Neural progenitor cell (in vitro differentiated cells): ENCODE results near the gene TRA2A. TPM values are rescaled to one million over a fixed set of nuclear protein-coding genes. Genes with fewer than 3 reads are reported as not detected.

Experiments
- DNase-seq: peaks from one replicate; pipeline ENCODE4 v3.0.0-alpha.2; 2016; ENCODE audit warnings: low spot score
- H2AFZ ChIP-seq: fragments of 200-600 bp; sonication (generic); replicated peaks from 2 replicates; pipeline ENCODE4 v1.6.1; 2016; ENCODE audit warnings: antibody characterized with exemption
- H3F3A ChIP-seq: fragments of 200-600 bp; sonication (generic); 2 replicates; pipeline ENCODE4 v1.6.1; 2016; ENCODE audit warnings: antibody characterized with exemption, low read depth
- H3K27ac ChIP-seq: fragments of 200-600 bp; sonication (generic); 2 replicates; pipeline ENCODE4 v1.5.1; 2016; ENCODE audit warnings: mild to moderate bottlenecking
- H3K27me3 ChIP-seq: fragments of 200-600 bp; sonication (generic); 2 replicates; pipeline ENCODE4 v1.6.1; 2016; ENCODE audit warnings: mild to moderate bottlenecking, moderate library complexity
- H3K36me3 ChIP-seq: fragments of 200-600 bp; sonication (generic); 2 replicates; pipeline ENCODE4 v1.5.1; 2016
- H3K4me1 ChIP-seq: fragments of 200-600 bp; sonication (generic); 2 replicates; pipeline ENCODE4 v1.6.1; 2016; ENCODE audit warnings: mixed run types
- H3K4me2 ChIP-seq: fragments of 200-600 bp; sonication (generic); 2 replicates; pipeline ENCODE4 v1.6.1; 2016
- H3K4me3 ChIP-seq: fragments of 200-600 bp; sonication (generic); 2 replicates; pipeline ENCODE4 v1.5.1; 2016
- H3K79me2 ChIP-seq: fragments of 200-600 bp; sonication (generic); 2 replicates; pipeline ENCODE4 v1.6.1; 2016; ENCODE audit warnings: low read depth
- H3K9ac ChIP-seq: fragments of 200-600 bp; sonication (generic); 2 replicates; pipeline ENCODE4 v1.6.1; 2016
- H3K9me3 ChIP-seq: fragments of 200-600 bp; sonication (generic); 2 replicates; pipeline ENCODE4 v1.5.1; 2016; ENCODE audit warnings: low read depth
- H4K20me1 ChIP-seq: fragments of 200-600 bp; sonication (generic); 2 replicates; pipeline ENCODE4 v1.6.1; 2016; ENCODE audit warnings: low read depth
- H3K27ac Mint-ChIP-seq: 3 replicates; pipeline ENCODE4 v1.8.0; 2021; ENCODE audit warnings: mixed read lengths
- H3K27me3 Mint-ChIP-seq: 2 replicates; pipeline ENCODE4 v1.8.0; 2022; ENCODE audit warnings: low read depth, mild to moderate bottlenecking, inconsistent platforms, moderate library complexity, mixed read lengths; ENCODE audit not compliant: insufficient read depth
- H3K36me3 Mint-ChIP-seq: 3 replicates; pipeline ENCODE4 v1.8.0; 2021; ENCODE audit warnings: mixed read lengths
- H3K4me1 Mint-ChIP-seq: 3 replicates; pipeline ENCODE4 v1.8.0; 2021; ENCODE audit warnings: mixed read lengths
- H3K4me3 Mint-ChIP-seq: 3 replicates; pipeline ENCODE4 v1.8.0; 2021; ENCODE audit warnings: mild to moderate bottlenecking, moderate library complexity, mixed read lengths
- H3K9me3 Mint-ChIP-seq: 3 replicates; pipeline ENCODE4 v1.8.0; 2020; ENCODE audit warnings: mixed read lengths
- EZH2 ChIP-seq: fragments of 200-600 bp; sonication (generic); IDR thresholded peaks from 2 replicates; pipeline ENCODE4 v1.6.1; 2017; ENCODE audit warnings: antibody characterized with exemption, mild to moderate bottlenecking, moderate library complexity
- EZH2phosphoT487 ChIP-seq: fragments of 200-600 bp; sonication (generic); IDR thresholded peaks from 2 replicates; pipeline ENCODE4 v1.6.1; 2017; ENCODE audit warnings: antibody characterized with exemption
- total RNA-seq: library from RNA; depleted of rRNA; stranded (reverse); fragments of >200 nt; gene quantifications from 2 replicates; pipeline ENCODE4 v1.2.3, GENCODE V29; 2015; ENCODE audit warnings: low replicate concordance
- TF ChIP-seq, protein P1 (sequence below): fragments of 200-600 bp; sonication (generic); IDR thresholded peaks from 2 replicates; pipeline ENCODE4 v1.5.1; 2017; ENCODE audit warnings: antibody characterized with exemption, mild to moderate bottlenecking

Gene TRA2A
- total RNA-seq, 1 donor from 2014 or later = 126 TPM

DNA sequence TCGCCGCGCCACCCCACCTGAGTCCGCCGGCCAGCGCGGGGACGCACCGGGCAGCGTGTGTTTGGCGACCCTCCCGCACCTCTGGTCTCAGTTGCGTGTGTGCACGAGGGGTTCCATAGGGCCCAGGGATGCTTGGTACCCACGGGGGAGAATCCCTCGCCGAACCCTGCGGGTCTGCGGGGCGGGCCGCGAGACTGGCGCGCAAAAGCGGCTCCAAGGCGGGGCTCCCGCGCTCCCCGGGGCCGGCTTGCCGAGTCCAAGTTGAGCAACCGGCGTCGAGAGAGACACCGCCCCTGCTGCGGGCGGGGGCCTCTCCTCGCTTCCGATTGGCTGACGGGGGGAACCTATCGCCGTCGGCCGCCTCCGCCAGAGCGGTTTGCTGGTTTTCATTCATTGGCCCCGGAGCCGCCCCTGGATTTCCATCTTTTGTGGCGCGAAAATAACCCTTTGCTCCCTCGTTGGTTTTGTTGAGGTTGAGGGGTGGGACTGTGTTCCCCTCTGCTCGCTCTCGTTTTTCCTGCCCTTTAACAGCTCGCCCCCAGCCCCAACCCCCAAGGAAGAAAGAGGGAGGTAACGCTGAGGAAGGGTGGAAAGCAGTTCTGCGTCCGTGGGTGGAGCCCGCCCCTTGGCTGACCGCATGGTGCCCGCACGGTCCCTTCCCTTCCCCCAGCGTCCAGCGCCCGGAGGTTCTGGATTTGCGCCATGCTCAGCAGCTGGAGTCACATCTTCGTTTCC lies 57.5 kb downstream of the TRA2A start:
- Histone ChIP-seq H3F3A (peaks cover 70% of the 10 kb centered on the region), H3K79me2 (peaks cover 84% of the 10 kb centered on the region)

DNA sequence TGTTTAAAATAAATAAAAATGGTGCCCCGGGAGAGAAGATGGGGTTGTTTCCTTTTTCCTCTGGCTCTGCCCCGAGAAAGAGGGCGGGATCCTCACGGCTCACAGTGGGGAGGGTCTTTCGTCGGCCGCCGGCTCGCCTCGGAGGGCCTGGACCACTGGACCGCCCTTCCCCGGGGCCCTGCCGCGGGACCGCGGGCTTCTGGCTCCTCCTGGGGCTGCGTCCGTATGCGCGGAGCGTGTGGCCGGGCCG lies 58.0 kb downstream of the TRA2A start:
- peak; percentile 76 for DNase-seq
- Histone ChIP-seq H3F3A (peaks cover 70% of the 10 kb centered on the region), H4K20me1 (peaks cover 6% of the 10 kb centered on the region), H3K36me3 (no peaks in the 10 kb centered on the region), H3K9me3 (no peaks in the 10 kb centered on the region), H3K79me2 (peaks cover 84% of the 10 kb centered on the region), H3K4me1 (peaks cover 33% of the 10 kb centered on the region), H3K4me3 (peak overlapping the region; percentile 94), H2AFZ (peak overlapping the region; percentile 36), H3K4me2 (peak overlapping the region; percentile 96), H3K9ac (peak overlapping the region; percentile 87), H3K27me3 (no peaks in the 10 kb centered on the region), H3K27ac (peak overlapping the region; percentile 95)
- peak overlapping the region; percentile 93 for H3K4me3 Mint-ChIP-seq
- TF ChIP-seq EZH2 = no peak
- TF ChIP-seq, protein P1, sequence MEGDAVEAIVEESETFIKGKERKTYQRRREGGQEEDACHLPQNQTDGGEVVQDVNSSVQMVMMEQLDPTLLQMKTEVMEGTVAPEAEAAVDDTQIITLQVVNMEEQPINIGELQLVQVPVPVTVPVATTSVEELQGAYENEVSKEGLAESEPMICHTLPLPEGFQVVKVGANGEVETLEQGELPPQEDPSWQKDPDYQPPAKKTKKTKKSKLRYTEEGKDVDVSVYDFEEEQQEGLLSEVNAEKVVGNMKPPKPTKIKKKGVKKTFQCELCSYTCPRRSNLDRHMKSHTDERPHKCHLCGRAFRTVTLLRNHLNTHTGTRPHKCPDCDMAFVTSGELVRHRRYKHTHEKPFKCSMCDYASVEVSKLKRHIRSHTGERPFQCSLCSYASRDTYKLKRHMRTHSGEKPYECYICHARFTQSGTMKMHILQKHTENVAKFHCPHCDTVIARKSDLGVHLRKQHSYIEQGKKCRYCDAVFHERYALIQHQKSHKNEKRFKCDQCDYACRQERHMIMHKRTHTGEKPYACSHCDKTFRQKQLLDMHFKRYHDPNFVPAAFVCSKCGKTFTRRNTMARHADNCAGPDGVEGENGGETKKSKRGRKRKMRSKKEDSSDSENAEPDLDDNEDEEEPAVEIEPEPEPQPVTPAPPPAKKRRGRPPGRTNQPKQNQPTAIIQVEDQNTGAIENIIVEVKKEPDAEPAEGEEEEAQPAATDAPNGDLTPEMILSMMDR = no peak
- no peak for TF ChIP-seq EZH2phosphoT487
- peaks cover 3% of the 10 kb centered on the region for H3K27me3 Mint-ChIP-seq
- H3K9me3 Mint-ChIP-seq = peaks cover 3% of the 10 kb centered on the region
- H3K27ac Mint-ChIP-seq = peak overlapping the region; percentile 84
- peaks cover 3% of the 10 kb centered on the region for H3K36me3 Mint-ChIP-seq
- H3K4me1 Mint-ChIP-seq = peaks cover 22% of the 10 kb centered on the region

More for the DNA sequence above, 57.5 kb downstream of the TRA2A start:
- peak overlapping the region; percentile 88 for H3K27ac Mint-ChIP-seq
- H3K4me3 ChIP-seq = peak overlapping the region; percentile 94
- peak overlapping the region; percentile 87 for H3K9ac ChIP-seq
- H3K4me1 Mint-ChIP-seq = peaks cover 22% of the 10 kb centered on the region
- no peaks in the 10 kb centered on the region for H3K27me3 ChIP-seq
- peak overlapping the region; percentile 36 for H2AFZ ChIP-seq
- peaks cover 3% of the 10 kb centered on the region for H3K36me3 Mint-ChIP-seq
- H4K20me1 ChIP-seq = peaks cover under 1% of the 10 kb centered on the region
- H3K36me3 ChIP-seq = no peaks in the 10 kb centered on the region
- H3K4me1 ChIP-seq = peaks cover 34% of the 10 kb centered on the region
- no peaks in the 10 kb centered on the region for H3K9me3 ChIP-seq
- H3K27me3 Mint-ChIP-seq = peaks cover 3% of the 10 kb centered on the region
- peak overlapping the region; percentile 93 for H3K4me3 Mint-ChIP-seq
- peak overlapping the region; percentile 96 for H3K4me2 ChIP-seq
- TF ChIP-seq EZH2phosphoT487 (no peak), EZH2 (no peak)
- peak; percentile 99 for DNase-seq
- H3K27ac ChIP-seq = peak overlapping the region; percentile 98
- H3K9me3 Mint-ChIP-seq = peaks cover 3% of the 10 kb centered on the region

DNA sequence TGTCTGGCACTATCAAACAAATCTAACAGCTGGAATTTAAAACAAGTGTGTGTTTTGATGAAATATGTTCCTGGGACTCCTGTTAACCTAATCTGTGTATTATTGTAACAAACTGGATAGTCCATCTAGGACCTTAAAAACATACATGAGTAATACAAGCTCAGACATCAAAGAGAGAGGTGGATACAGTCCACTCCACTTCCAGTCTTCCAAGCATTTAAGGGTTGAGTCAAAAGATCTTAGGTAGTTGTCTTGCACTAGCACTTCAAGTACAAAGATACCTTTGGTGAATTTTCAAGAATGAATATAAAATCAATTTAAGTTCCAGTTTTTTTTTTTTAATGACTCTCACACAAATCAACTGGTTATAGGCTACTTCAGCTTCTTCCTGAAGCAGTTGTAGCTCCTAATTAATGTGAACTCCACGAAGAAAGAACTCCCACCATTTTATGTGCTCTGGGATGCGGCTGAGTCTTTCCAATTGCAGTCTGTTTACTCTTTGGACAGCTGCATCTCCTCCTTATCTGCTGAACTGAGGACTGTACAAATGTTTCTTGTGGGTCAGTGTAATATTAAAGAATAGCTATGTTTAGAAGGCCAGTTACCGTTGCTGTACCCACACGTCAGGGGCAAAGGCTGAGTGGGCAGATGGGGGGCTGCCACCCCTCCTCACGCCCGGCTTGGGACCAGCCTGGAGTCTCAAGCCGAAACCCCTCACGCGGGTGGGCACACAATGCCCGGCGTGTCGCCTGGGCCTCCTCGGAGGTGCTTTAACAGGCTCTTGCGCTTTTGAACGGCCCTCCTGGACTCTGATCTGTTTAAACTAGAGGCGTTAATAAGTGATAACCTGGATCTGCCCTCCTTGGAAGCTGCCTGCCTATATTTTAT lies 58.6 kb downstream of the TRA2A start:
- H3K27me3 Mint-ChIP-seq = peaks cover 3% of the 10 kb centered on the region
- peaks cover 11% of the 10 kb centered on the region for H4K20me1 ChIP-seq
- H3K36me3 ChIP-seq = no peaks in the 10 kb centered on the region
- H3K27ac Mint-ChIP-seq = peak overlapping the region; percentile 84
- peak overlapping the region; percentile 36 for H2AFZ ChIP-seq
- H3K4me3 Mint-ChIP-seq = peak overlapping the region; percentile 93
- H3K79me2 ChIP-seq = peaks cover 84% of the 10 kb centered on the region
- peaks cover 19% of the 10 kb centered on the region for H3K4me1 Mint-ChIP-seq
- H3K4me3 ChIP-seq = peak overlapping the region; percentile 94
- H3K9me3 Mint-ChIP-seq = peaks cover 3% of the 10 kb centered on the region
- H3K36me3 Mint-ChIP-seq = peaks cover 3% of the 10 kb centered on the region
- H3F3A ChIP-seq = peaks cover 68% of the 10 kb centered on the region
- peaks cover 29% of the 10 kb centered on the region for H3K4me1 ChIP-seq
- TF ChIP-seq EZH2phosphoT487 (no peak), EZH2 (no peak)
- TF ChIP-seq, protein P1 = no peak
- H3K27ac ChIP-seq = peak overlapping the region; percentile 95
- H3K9me3 ChIP-seq = no peaks in the 10 kb centered on the region
- peak overlapping the region; percentile 96 for H3K4me2 ChIP-seq
- peak overlapping the region; percentile 87 for H3K9ac ChIP-seq
- peak; percentile 53 for DNase-seq
- no peaks in the 10 kb centered on the region for H3K27me3 ChIP-seq
